Measurements from ENCODE around the gene FAM156B.
"Not testable (repeated sequence)": the region's sequence is repeated elsewhere in the genome, so short reads cannot be mapped to it uniquely, and the experiment has no call there.

The FAM156B gene

GRCh38 chrX:52930214-52930613 is 33.1 kb downstream of the FAM156B start:
- DNase-seq = not testable (repeated sequence)

GRCh38 chrX:52933213-52933612 is 36.1 kb downstream of the FAM156B start:
- DNase-seq = no peak

- no peak for DNase-seq
These were observed 37.0 kb downstream of the FAM156B start for GRCh38 chrX:52933976-52934703.

- peak; percentile 96 for DNase-seq
These were observed 37.8 kb downstream of the FAM156B start for GRCh38 chrX:52934704-52935469.

- not testable (repeated sequence) for DNase-seq
These were observed 38.3 kb downstream of the FAM156B start for GRCh38 chrX:52935470-52935784.

- DNase-seq = not testable (repeated sequence)
These were observed 43.6 kb downstream of the FAM156B start for GRCh38 chrX:52940704-52941103.

- not testable (repeated sequence) for DNase-seq
These were observed 44.6 kb downstream of the FAM156B start for GRCh38 chrX:52941728-52942127.

- not testable (repeated sequence) for DNase-seq
These were observed 48.8 kb downstream of the FAM156B start for GRCh38 chrX:52945838-52946494.

- DNase-seq = not testable (repeated sequence)
These were observed 50.4 kb downstream of the FAM156B start for GRCh38 chrX:52947501-52947900.

GRCh38 chrX:52948265-52948664 is 51.1 kb downstream of the FAM156B start:
- not testable (repeated sequence) for DNase-seq

GRCh38 chrX:52949325-52949724 is 52.2 kb downstream of the FAM156B start:
- DNase-seq = not testable (repeated sequence)

- not testable (repeated sequence) for DNase-seq
These were observed 52.8 kb downstream of the FAM156B start for GRCh38 chrX:52949884-52950283.

Measured in fibroblast of skin of abdomen (primary cell).